Right lobe of liver (tissue), 4 donors: ENCODE measurements around the gene TRAPPC4.

Source experiments
- CTCF ChIP-seq, 4 donors: fragments of 200-600 bp in 3 of 4; fragments of 450-650 bp in 1 of 4; IDR thresholded peaks; one replicate each; pipeline versions ENCODE4 v1.5.1 to v1.8.0; 2016 to 2022; ENCODE audit warnings: antibody characterized with exemption in 4 of 4, mild to moderate bottlenecking in 2 of 4
- POLR2A ChIP-seq: fragments of 450-650 bp; IDR thresholded peaks from one replicate; pipeline ENCODE4 v1.6.1; 2017; ENCODE audit warnings: antibody characterized with exemption, mild to moderate bottlenecking
- donor health status: DM: no; HTN: no; CAD: no.
- donor health status: DM: no; HTN: no; CAD: no.
- donor health status: DM: no; HTN: yes; CAD: no.

GRCh38 chr11:119044708-119045107, 26.1 kb downstream of the TRAPPC4 start:
- TF ChIP-seq CTCF (IDR thresholded peaks at IDR 0.05) (no peak), POLR2A (no peak)
